GM23338 (cell line): ENCODE data around the gene FAM162B. TPM values are rescaled to one million over a fixed set of nuclear protein-coding genes. Genes with fewer than 3 reads are reported as not detected.

Experiments used
- ATAC-seq: fragments of 200-7000 bp; cut with Tn5 transposase; 3 replicates; pipeline ENCODE4 v1.9.1; 2020
- DNase-seq: peaks from one replicate; pipeline ENCODE4 v3.0.0-alpha.2; 2015; ENCODE audit warnings: low spot score
- H2AFZ ChIP-seq: fragments of 200-600 bp; sonication (generic); 2 replicates; pipeline ENCODE4 v1.8.0; 2016; ENCODE audit warnings: antibody characterized with exemption, mild to moderate bottlenecking, moderate library complexity
- H3F3A ChIP-seq: fragments of 200-600 bp; sonication (generic); replicated peaks from 2 replicates; pipeline ENCODE4 v1.8.0; 2017; ENCODE audit warnings: antibody characterized with exemption, mixed run types, low read depth
- H3K27ac ChIP-seq: fragments of 200-600 bp; sonication (generic); 2 replicates; pipeline ENCODE4 v1.6.1; 2016; ENCODE audit warnings: low read depth
- H3K27me3 ChIP-seq: fragments of 200-600 bp; sonication (generic); 2 replicates; pipeline ENCODE4 v1.8.0; 2016; ENCODE audit warnings: mild to moderate bottlenecking, mixed run types, moderate library complexity; ENCODE audit not compliant: insufficient read depth
- H3K36me3 ChIP-seq: fragments of 200-600 bp; sonication (generic); 2 replicates; pipeline ENCODE4 v1.8.0; 2016; ENCODE audit warnings: mild to moderate bottlenecking; ENCODE audit not compliant: insufficient read depth
- H3K4me1 ChIP-seq: fragments of 200-600 bp; sonication (generic); 2 replicates; pipeline ENCODE4 v1.8.0; 2016; ENCODE audit warnings: mild to moderate bottlenecking, moderate library complexity; ENCODE audit not compliant: insufficient read depth
- H3K4me2 ChIP-seq: fragments of 200-600 bp; sonication (generic); 2 replicates; pipeline ENCODE4 v1.7.1; 2017; ENCODE audit warnings: mixed run types
- H3K4me3 ChIP-seq: fragments of 200-600 bp; sonication (generic); 2 replicates; pipeline ENCODE4 v1.6.1; 2016; ENCODE audit warnings: mixed run types
- H3K79me2 ChIP-seq: fragments of 200-600 bp; sonication (generic); replicated peaks from 2 replicates; pipeline ENCODE4 v1.8.0; 2017; ENCODE audit warnings: mild to moderate bottlenecking; ENCODE audit not compliant: insufficient read depth
- H3K9me2 ChIP-seq: fragments of 200-600 bp; sonication (generic); 2 replicates; pipeline ENCODE4 v1.8.0; 2017; ENCODE audit not compliant: insufficient read depth
- H4K20me1 ChIP-seq: fragments of 200-600 bp; sonication (generic); replicated peaks from 2 replicates; pipeline ENCODE4 v1.8.0; 2017; ENCODE audit warnings: mild to moderate bottlenecking; ENCODE audit not compliant: insufficient read depth
- H3K27ac Mint-ChIP-seq: 2 replicates; pipeline ENCODE4 v1.8.0; 2020; ENCODE audit warnings: inconsistent platforms, mild to moderate bottlenecking, moderate library complexity, mixed read lengths
- H3K27me3 Mint-ChIP-seq: 3 replicates; pipeline ENCODE4 v1.8.0; 2022; ENCODE audit warnings: low read depth, mild to moderate bottlenecking, moderate library complexity, mixed read lengths, inconsistent platforms; ENCODE audit not compliant: insufficient read depth, poor library complexity
- H3K36me3 Mint-ChIP-seq: 3 replicates; pipeline ENCODE4 v1.8.0; 2021; ENCODE audit warnings: low read depth, mild to moderate bottlenecking, inconsistent platforms, moderate library complexity, mixed read lengths
- H3K4me1 Mint-ChIP-seq: 3 replicates; pipeline ENCODE4 v1.8.0; 2020; ENCODE audit warnings: mild to moderate bottlenecking, inconsistent platforms, mixed read lengths
- H3K4me3 Mint-ChIP-seq: 3 replicates; pipeline ENCODE4 v1.8.0; 2021; ENCODE audit warnings: moderate library complexity, mild to moderate bottlenecking, inconsistent platforms, mixed read lengths
- H3K9me3 Mint-ChIP-seq: 3 replicates; pipeline ENCODE4 v1.8.0; 2020; ENCODE audit warnings: moderate library complexity, mild to moderate bottlenecking, inconsistent platforms, mixed read lengths
- CREB1 ChIP-seq: fragments of 250-450 bp; sonication (Bioruptor Pico); IDR thresholded peaks from 2 replicates; pipeline ENCODE4 v1.5.0; 2020; ENCODE audit warnings: low read depth, mild to moderate bottlenecking, moderate library complexity
- CTCF ChIP-seq, 2 experiments: fragments of 200-600 bp in 1 of 2; sonication (generic) in 1 of 2; conservative IDR thresholded peaks; 2 replicates each; pipeline versions ENCODE4 v1.5.1 to v1.6.1; 2016 to 2017; ENCODE audit warnings: antibody characterized with exemption in 2 of 2, low read depth in 2 of 2, mild to moderate bottlenecking in 2 of 2, moderate library complexity in 1 of 2
- ETS1 ChIP-seq: IDR thresholded peaks from 2 replicates; pipeline ENCODE4 v1.6.1; 2016; ENCODE audit warnings: antibody characterized with exemption
- POLR2AphosphoS5 ChIP-seq: IDR thresholded peaks from 2 replicates; pipeline ENCODE4 v1.6.1; 2016; ENCODE audit warnings: antibody characterized with exemption, low read depth
- STAT1 ChIP-seq: IDR thresholded peaks from one replicate; pipeline ENCODE4 v1.6.1; 2016; ENCODE audit warnings: antibody characterized with exemption; ENCODE audit not compliant: unreplicated experiment
- ZNF331 ChIP-seq: fragments of 250-450 bp; sonication (Bioruptor Pico); IDR thresholded peaks from 2 replicates; pipeline ENCODE4 v1.5.0; 2020; ENCODE audit warnings: low read depth, mild to moderate bottlenecking, moderate library complexity
- polyA plus RNA-seq: library from polyadenylated mRNA; unstranded; fragments of >200 nt; fragmentation: Nextera tagmentation; extraction: Ambion mirVana; gene quantifications from 2 replicates; pipeline ENCODE4 v1.2.1, GENCODE V29; 2016
- total RNA-seq: library from RNA; depleted of rRNA; stranded (reverse); fragments of >200 nt; shearing (Covaris generic); gene quantifications from 2 replicates; pipeline ENCODE4 v1.2.3, GENCODE V29; 2014
- TF ChIP-seq, protein P1 (sequence below): fragments of 250-450 bp; sonication (Bioruptor Pico); IDR thresholded peaks from 2 replicates; pipeline ENCODE4 v1.5.0; 2020; ENCODE audit warnings: mild to moderate bottlenecking, moderate library complexity
- TF ChIP-seq, protein P2 (sequence below): IDR thresholded peaks from one replicate; pipeline ENCODE4 v1.6.1; 2018; ENCODE audit warnings: antibody characterized with exemption; ENCODE audit not compliant: unreplicated experiment

The FAM162B gene
- total and polyA plus RNA-seq, 2 experiments from 2014 or later, result 5.9 to 9.3 TPM

DNA sequence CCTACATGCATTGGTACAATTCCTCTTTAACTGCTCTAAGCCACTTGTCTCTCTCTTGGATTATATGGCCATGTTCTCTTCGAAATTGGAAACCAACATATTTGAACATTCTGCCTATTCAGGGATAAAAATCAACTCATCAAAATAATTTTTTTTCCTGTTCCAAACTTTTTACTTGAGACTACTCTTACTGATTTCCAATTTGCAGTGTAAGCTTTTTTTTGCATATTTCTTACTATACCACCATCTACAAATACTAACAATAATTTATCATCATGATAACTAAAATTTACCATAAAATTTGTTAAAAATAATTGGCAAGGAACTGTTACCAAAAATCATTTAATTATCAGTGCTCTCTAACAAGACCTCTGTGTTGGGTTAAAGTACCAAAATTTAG lies 6.9 kb upstream of the FAM162B start:
- no peaks in the 10 kb centered on the region for H3K4me1 ChIP-seq
- H2AFZ ChIP-seq, result no peak overlapping the region
- no peaks in the 10 kb centered on the region for H3K79me2 ChIP-seq
- no peaks in the 10 kb centered on the region for H3F3A ChIP-seq
- no peak overlapping the region for H3K27ac Mint-ChIP-seq
- peaks cover 3% of the 10 kb centered on the region for H3K27me3 ChIP-seq
- no peaks in the 10 kb centered on the region for H3K9me3 Mint-ChIP-seq
- ATAC-seq (no peak), DNase-seq (no peak)
- H3K36me3 ChIP-seq, result no peaks in the 10 kb centered on the region
- no peaks in the 10 kb centered on the region for H3K9me2 ChIP-seq
- no peak overlapping the region for H3K27ac ChIP-seq
- H3K27me3 Mint-ChIP-seq, result peaks cover 2% of the 10 kb centered on the region
- no peaks in the 10 kb centered on the region for H3K4me1 Mint-ChIP-seq
- H3K4me2 ChIP-seq, result no peak overlapping the region
- H3K36me3 Mint-ChIP-seq, result no peaks in the 10 kb centered on the region
- H4K20me1 ChIP-seq, result no peaks in the 10 kb centered on the region
- no peak overlapping the region for H3K4me3 Mint-ChIP-seq
- TF ChIP-seq CTCF (conservative IDR thresholded peaks at IDR 0.05; ENCODE audit: low read depth in 2 of 2) (no peak), ETS1 (no peak), POLR2AphosphoS5 (no peak), ZNF331 (CRISPR knock-in tag) (no peak), CREB1 (CRISPR knock-in tag) (no peak), STAT1 (no peak)
- TF ChIP-seq, protein P1, sequence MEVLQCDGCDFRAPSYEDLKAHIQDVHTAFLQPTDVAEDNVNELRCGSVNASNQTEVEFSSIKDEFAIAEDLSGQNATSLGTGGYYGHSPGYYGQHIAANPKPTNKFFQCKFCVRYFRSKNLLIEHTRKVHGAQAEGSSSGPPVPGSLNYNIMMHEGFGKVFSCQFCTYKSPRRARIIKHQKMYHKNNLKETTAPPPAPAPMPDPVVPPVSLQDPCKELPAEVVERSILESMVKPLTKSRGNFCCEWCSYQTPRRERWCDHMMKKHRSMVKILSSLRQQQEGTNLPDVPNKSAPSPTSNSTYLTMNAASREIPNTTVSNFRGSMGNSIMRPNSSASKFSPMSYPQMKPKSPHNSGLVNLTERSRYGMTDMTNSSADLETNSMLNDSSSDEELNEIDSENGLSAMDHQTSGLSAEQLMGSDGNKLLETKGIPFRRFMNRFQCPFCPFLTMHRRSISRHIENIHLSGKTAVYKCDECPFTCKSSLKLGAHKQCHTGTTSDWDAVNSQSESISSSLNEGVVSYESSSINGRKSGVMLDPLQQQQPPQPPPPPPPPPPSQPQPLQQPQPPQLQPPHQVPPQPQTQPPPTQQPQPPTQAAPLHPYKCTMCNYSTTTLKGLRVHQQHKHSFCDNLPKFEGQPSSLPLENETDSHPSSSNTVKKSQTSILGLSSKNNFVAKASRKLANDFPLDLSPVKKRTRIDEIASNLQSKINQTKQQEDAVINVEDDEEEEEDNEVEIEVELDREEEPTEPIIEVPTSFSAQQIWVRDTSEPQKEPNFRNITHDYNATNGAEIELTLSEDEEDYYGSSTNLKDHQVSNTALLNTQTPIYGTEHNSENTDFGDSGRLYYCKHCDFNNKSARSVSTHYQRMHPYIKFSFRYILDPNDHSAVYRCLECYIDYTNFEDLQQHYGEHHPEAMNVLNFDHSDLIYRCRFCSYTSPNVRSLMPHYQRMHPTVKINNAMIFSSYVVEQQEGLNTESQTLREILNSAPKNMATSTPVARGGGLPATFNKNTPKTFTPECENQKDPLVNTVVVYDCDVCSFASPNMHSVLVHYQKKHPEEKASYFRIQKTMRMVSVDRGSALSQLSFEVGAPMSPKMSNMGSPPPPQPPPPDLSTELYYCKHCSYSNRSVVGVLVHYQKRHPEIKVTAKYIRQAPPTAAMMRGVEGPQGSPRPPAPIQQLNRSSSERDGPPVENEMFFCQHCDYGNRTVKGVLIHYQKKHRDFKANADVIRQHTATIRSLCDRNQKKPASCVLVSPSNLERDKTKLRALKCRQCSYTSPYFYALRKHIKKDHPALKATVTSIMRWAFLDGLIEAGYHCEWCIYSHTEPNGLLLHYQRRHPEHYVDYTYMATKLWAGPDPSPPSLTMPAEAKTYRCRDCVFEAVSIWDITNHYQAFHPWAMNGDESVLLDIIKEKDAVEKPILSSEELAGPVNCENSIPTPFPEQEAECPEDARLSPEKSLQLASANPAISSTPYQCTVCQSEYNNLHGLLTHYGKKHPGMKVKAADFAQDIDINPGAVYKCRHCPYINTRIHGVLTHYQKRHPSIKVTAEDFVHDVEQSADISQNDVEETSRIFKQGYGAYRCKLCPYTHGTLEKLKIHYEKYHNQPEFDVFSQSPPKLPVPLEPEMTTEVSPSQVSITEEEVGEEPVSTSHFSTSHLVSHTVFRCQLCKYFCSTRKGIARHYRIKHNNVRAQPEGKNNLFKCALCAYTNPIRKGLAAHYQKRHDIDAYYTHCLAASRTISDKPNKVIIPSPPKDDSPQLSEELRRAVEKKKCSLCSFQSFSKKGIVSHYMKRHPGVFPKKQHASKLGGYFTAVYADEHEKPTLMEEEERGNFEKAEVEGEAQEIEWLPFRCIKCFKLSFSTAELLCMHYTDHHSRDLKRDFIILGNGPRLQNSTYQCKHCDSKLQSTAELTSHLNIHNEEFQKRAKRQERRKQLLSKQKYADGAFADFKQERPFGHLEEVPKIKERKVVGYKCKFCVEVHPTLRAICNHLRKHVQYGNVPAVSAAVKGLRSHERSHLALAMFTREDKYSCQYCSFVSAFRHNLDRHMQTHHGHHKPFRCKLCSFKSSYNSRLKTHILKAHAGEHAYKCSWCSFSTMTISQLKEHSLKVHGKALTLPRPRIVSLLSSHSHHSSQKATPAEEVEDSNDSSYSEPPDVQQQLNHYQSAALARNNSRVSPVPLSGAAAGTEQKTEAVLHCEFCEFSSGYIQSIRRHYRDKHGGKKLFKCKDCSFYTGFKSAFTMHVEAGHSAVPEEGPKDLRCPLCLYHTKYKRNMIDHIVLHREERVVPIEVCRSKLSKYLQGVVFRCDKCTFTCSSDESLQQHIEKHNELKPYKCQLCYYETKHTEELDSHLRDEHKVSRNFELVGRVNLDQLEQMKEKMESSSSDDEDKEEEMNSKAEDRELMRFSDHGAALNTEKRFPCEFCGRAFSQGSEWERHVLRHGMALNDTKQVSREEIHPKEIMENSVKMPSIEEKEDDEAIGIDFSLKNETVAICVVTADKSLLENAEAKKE (CRISPR knock-in tag), result no peak
- TF ChIP-seq, protein P2, sequence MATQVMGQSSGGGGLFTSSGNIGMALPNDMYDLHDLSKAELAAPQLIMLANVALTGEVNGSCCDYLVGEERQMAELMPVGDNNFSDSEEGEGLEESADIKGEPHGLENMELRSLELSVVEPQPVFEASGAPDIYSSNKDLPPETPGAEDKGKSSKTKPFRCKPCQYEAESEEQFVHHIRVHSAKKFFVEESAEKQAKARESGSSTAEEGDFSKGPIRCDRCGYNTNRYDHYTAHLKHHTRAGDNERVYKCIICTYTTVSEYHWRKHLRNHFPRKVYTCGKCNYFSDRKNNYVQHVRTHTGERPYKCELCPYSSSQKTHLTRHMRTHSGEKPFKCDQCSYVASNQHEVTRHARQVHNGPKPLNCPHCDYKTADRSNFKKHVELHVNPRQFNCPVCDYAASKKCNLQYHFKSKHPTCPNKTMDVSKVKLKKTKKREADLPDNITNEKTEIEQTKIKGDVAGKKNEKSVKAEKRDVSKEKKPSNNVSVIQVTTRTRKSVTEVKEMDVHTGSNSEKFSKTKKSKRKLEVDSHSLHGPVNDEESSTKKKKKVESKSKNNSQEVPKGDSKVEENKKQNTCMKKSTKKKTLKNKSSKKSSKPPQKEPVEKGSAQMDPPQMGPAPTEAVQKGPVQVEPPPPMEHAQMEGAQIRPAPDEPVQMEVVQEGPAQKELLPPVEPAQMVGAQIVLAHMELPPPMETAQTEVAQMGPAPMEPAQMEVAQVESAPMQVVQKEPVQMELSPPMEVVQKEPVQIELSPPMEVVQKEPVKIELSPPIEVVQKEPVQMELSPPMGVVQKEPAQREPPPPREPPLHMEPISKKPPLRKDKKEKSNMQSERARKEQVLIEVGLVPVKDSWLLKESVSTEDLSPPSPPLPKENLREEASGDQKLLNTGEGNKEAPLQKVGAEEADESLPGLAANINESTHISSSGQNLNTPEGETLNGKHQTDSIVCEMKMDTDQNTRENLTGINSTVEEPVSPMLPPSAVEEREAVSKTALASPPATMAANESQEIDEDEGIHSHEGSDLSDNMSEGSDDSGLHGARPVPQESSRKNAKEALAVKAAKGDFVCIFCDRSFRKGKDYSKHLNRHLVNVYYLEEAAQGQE, result no peak
- H3K4me3 ChIP-seq, result no peak overlapping the region
